Type B pancreatic cell (in vitro differentiated cells): ENCODE data around the gene KLK3. TPM values are rescaled to one million over a fixed set of nuclear protein-coding genes. Genes with fewer than 3 reads are reported as not detected.

Experiments
- DNase-seq: peaks from one replicate; pipeline ENCODE4 v3.0.0; 2021; ENCODE audit warnings: mixed read lengths; ENCODE audit not compliant: unreplicated experiment; ENCODE audit errors: extremely low spot score
- H3K27ac Mint-ChIP-seq: 2 replicates; pipeline ENCODE4 v1.8.0; 2021; ENCODE audit warnings: mild to moderate bottlenecking, mixed read lengths
- H3K27me3 Mint-ChIP-seq: 2 replicates; pipeline ENCODE4 v1.8.0; 2021; ENCODE audit warnings: mixed read lengths
- H3K36me3 Mint-ChIP-seq: 2 replicates; pipeline ENCODE4 v1.8.0; 2021; ENCODE audit warnings: mixed read lengths
- H3K4me1 Mint-ChIP-seq: one replicate; pipeline ENCODE4 v1.8.0; 2021; ENCODE audit warnings: mixed read lengths; ENCODE audit not compliant: unreplicated experiment
- H3K4me3 Mint-ChIP-seq: 2 replicates; pipeline ENCODE4 v1.8.0; 2021; ENCODE audit warnings: mild to moderate bottlenecking, mixed read lengths
- H3K9me3 Mint-ChIP-seq: 2 replicates; pipeline ENCODE4 v1.8.0; 2021; ENCODE audit warnings: mixed read lengths
- total RNA-seq: library from RNA; stranded (reverse); gene quantifications from 2 replicates; pipeline ENCODE4 v1.2.1, GENCODE V29; 2021; ENCODE audit warnings: low replicate concordance
- TF ChIP-seq, protein P1 (sequence below): fragments of 200-600 bp; sonication (generic); conservative IDR thresholded peaks from 2 replicates; pipeline ENCODE4 v1.5.0; 2021; ENCODE audit warnings: antibody characterized with exemption, mild to moderate bottlenecking

Gene KLK3
- total RNA-seq, 1 donor from 2014 or later: not detected

DNA sequence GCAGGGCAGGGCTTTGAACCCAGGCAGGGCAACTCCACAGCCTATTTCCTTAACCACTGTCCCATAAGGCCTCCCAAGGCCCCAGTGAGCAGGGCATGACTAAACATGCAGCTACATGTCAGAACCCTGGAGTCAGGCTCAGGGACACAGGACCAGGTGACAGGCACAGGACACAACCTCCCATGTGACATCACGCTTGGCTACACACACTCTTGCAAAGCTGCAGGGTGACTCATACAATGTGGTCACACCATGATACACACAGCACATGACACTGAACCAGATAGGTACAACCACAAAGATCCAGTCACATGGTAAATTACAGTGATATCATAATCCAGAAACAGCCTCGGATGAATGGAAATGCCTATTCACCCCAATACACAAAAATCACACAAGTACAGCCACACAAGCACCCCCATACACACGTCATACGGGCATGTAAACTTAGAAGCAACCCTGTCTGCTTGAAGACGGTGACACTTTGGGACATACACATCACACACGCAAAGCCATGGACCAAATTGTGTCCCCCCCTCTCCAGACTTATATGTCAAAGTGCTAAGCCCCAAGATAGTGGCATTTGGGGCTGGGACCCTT, 42.0 kb downstream of the KLK3 start:
- TF ChIP-seq, protein P1, sequence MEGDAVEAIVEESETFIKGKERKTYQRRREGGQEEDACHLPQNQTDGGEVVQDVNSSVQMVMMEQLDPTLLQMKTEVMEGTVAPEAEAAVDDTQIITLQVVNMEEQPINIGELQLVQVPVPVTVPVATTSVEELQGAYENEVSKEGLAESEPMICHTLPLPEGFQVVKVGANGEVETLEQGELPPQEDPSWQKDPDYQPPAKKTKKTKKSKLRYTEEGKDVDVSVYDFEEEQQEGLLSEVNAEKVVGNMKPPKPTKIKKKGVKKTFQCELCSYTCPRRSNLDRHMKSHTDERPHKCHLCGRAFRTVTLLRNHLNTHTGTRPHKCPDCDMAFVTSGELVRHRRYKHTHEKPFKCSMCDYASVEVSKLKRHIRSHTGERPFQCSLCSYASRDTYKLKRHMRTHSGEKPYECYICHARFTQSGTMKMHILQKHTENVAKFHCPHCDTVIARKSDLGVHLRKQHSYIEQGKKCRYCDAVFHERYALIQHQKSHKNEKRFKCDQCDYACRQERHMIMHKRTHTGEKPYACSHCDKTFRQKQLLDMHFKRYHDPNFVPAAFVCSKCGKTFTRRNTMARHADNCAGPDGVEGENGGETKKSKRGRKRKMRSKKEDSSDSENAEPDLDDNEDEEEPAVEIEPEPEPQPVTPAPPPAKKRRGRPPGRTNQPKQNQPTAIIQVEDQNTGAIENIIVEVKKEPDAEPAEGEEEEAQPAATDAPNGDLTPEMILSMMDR: no peak
- no peak for DNase-seq
- H3K4me1 Mint-ChIP-seq: no peaks in the 10 kb centered on the region
- H3K4me3 Mint-ChIP-seq: no peak overlapping the region
- no peak overlapping the region for H3K27ac Mint-ChIP-seq
- no peaks in the 10 kb centered on the region for H3K9me3 Mint-ChIP-seq
- H3K27me3 Mint-ChIP-seq: peaks cover 43% of the 10 kb centered on the region
- H3K36me3 Mint-ChIP-seq: no peaks in the 10 kb centered on the region

DNA sequence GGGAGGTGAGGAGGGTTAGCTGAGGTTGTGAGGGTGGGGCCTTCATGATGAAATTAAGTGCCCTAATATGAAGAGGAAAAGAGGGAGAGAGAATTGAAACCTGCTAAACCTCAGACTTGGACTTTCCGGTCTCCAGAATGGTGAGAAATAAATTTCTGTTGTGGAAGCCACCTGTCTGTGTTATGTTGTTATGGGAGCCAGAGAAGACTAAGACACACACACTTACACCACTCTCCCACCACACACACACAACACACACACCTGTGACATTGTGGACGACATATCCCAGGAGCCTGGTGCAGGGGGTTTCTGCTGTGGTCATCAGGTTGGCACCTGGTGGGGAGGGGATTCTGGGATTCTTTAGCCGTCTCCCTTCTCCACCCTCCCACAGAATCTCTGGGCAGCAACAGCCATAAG, 42.5 kb downstream of the KLK3 start:
- no peaks in the 10 kb centered on the region for H3K4me1 Mint-ChIP-seq
- no peak overlapping the region for H3K4me3 Mint-ChIP-seq
- no peaks in the 10 kb centered on the region for H3K36me3 Mint-ChIP-seq
- peaks cover 40% of the 10 kb centered on the region for H3K27me3 Mint-ChIP-seq
- TF ChIP-seq, protein P1: no peak
- H3K9me3 Mint-ChIP-seq: no peaks in the 10 kb centered on the region
- no peak overlapping the region for H3K27ac Mint-ChIP-seq
- DNase-seq: no peak

DNA sequence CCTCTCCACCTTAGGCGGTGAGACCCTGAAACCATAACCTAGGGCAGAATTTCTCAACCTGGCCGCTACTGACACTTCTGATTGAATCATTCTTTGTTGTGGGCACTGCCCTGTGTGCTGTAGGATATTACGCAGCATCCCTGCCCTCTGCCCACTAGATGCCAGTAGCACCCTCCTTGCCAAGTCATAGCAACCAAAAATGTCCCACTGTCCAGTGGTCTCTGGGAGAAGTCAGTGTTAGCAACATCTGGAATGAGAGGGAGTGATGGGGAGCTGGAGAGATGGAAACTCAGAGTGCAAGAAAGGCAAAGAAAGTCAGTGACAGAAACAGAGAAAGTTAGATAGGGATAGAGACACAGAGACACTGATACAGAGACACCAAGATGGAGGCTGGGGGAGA, 42.9 kb downstream of the KLK3 start:
- H3K27me3 Mint-ChIP-seq: peaks cover 43% of the 10 kb centered on the region
- H3K27ac Mint-ChIP-seq: no peak overlapping the region
- no peak for DNase-seq
- no peaks in the 10 kb centered on the region for H3K9me3 Mint-ChIP-seq
- H3K36me3 Mint-ChIP-seq: no peaks in the 10 kb centered on the region
- H3K4me1 Mint-ChIP-seq: no peaks in the 10 kb centered on the region
- TF ChIP-seq, protein P1: no peak
- H3K4me3 Mint-ChIP-seq: no peak overlapping the region

DNA sequence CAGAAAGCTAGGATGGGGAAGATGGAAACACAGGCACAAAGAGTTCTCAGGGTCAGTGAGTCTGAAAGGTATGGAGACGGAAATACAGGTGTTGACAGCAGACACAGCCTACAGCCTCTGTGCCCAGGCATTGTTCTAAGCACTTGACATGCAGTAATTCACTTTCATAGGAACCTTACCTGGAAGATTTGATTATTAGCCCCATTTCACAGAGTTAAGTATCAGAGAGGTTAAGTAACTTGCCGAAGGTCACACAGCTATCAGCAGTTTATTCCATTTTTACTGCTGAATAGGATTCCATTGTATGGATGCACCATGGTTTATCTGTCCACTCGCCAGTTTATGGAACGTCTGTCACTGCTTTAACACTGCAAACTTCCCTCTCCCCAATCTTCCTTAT, 43.3 kb downstream of the KLK3 start:
- H3K4me1 Mint-ChIP-seq: no peaks in the 10 kb centered on the region
- H3K9me3 Mint-ChIP-seq: no peaks in the 10 kb centered on the region
- no peak for DNase-seq
- TF ChIP-seq, protein P1: no peak
- H3K4me3 Mint-ChIP-seq: no peak overlapping the region
- no peak overlapping the region for H3K27ac Mint-ChIP-seq
- H3K27me3 Mint-ChIP-seq: peaks cover 43% of the 10 kb centered on the region
- H3K36me3 Mint-ChIP-seq: no peaks in the 10 kb centered on the region

DNA sequence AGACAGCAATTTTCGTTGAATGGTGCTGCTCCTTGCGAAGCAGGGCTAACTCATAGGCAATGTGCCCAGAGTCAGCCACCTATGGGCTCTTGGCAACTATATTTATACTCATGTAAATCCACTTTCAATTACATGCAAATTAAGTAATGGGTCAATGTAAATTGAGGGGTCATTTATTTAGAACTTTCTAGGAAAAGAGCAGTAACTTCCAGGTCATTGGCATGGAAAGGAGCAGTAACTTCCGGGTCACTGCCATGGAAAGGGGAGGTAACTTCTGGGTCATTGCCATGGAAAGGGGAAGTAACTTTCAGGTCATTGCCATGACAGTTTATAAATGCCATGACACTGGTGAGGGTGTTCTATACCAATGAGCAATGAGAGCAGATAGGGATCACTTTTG, 44.9 kb downstream of the KLK3 start:
- Mint-ChIP-seq H3K27me3 (peaks cover 43% of the 10 kb centered on the region), H3K4me3 (no peak overlapping the region), H3K27ac (no peak overlapping the region), H3K9me3 (no peaks in the 10 kb centered on the region), H3K4me1 (no peaks in the 10 kb centered on the region), H3K36me3 (no peaks in the 10 kb centered on the region)
- no peak for DNase-seq
- TF ChIP-seq, protein P1: no peak

DNA sequence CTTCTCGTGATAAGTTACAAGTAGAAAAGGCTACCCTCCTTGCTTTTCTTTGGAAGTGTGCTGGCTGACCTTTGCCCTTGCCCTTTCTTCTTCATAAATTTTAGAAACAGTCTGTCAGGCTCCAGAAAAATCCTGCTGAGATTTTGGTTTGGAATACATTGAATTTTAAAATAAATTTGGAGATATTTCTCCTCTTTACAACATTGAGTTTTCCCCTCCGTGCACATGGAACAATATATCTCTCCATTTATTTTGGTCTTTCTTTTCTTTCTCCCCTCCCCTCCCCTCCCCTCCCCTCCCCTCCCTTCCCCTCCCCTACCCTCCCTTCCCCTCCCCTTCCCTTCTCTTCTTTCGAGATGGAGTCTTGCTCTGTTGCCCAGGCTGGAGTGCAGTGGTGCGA, 47.9 kb downstream of the KLK3 start:
- Mint-ChIP-seq H3K36me3 (no peaks in the 10 kb centered on the region), H3K4me3 (no peak overlapping the region), H3K4me1 (no peaks in the 10 kb centered on the region), H3K9me3 (no peaks in the 10 kb centered on the region), H3K27ac (no peak overlapping the region), H3K27me3 (peaks cover 40% of the 10 kb centered on the region)
- DNase-seq: no peak
- TF ChIP-seq, protein P1: no peak
